Stimulated activated CD8-positive, alpha-beta memory T cell treated with anti-CD3 and anti-CD28 coated beads, Interleukin-15, amount 100 ng/mL, for 24 hours (primary cell): ENCODE results near the gene SLC39A5.
"Not testable (repeated sequence)": the region's sequence is repeated elsewhere in the genome, so short reads cannot be mapped to it uniquely, and the experiment has no call there.

Source experiments
- DNase-seq: peaks from one replicate; pipeline ENCODE4 v3.0.0-alpha.2; 2020; ENCODE audit warnings: low read depth

The SLC39A5 gene, protein sequence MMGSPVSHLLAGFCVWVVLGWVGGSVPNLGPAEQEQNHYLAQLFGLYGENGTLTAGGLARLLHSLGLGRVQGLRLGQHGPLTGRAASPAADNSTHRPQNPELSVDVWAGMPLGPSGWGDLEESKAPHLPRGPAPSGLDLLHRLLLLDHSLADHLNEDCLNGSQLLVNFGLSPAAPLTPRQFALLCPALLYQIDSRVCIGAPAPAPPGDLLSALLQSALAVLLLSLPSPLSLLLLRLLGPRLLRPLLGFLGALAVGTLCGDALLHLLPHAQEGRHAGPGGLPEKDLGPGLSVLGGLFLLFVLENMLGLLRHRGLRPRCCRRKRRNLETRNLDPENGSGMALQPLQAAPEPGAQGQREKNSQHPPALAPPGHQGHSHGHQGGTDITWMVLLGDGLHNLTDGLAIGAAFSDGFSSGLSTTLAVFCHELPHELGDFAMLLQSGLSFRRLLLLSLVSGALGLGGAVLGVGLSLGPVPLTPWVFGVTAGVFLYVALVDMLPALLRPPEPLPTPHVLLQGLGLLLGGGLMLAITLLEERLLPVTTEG

DNA sequence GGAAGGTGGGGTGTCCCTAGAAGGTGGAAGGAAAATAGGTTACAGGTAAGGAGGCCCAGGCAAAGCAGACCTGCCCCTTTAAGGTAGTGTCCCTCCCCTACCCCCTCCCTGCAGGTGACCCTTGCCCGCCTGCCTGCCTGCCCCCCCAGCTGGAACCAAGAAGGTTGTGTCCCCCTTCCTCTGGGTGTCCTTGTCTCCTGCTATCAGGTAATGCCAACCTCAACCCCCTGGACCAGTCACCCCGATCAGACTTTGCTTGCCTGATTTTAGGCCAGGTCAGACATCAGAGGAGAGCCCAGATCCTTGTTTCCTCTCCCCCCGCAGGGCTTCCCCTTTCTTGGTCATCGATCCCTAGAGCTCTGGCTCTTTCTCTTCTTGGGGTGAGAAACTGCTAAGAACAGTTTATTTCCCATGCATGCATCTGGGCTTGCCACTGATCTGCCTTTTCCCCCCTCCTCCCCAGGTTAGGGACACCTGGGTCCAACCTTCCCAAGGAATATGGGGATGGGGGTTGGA, at the start of gene SLC39A5:
Gene SLC39A5 (plus strand): TSS at position 136 of the 516 bp plus-strand sequence. CDS start 1,224 bp downstream, outside the sequence.
- no peak for DNase-seq

GRCh38 chr12:56186957-56187356, 42.9 kb upstream of the SLC39A5 start:
- no peak for DNase-seq

DNA sequence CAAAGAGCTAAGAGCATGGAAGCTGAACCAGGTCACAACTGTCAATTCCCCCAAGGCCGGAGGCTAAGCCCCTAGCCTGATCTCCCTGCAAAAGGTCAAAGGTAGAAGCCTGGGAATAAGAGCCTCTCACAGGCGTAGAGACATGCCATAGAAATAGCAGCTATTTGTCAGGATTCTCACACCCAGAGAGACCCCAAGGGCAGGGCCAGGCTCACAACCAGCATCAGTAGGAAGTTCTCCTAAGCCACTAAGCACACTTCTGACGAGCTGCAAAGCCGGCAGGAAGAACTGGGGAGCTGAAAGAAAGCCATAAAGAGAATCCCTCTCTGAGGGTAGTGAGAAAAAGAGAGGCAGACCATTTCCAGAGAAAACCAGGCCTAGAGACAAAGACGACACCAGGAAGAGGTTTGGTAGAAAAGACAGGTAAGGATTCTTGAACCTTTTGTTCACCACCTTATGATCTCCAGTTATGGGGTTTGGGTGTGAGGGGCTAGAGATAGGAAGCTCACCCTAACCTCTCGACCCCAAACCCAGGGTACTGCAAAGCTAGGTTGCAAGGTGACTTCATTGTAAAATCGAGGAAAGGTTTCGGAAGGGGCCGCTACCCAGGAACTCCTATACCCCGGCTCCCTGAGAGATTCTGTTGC, 41.6 kb upstream of the SLC39A5 start:
- DNase-seq = no peak

DNA sequence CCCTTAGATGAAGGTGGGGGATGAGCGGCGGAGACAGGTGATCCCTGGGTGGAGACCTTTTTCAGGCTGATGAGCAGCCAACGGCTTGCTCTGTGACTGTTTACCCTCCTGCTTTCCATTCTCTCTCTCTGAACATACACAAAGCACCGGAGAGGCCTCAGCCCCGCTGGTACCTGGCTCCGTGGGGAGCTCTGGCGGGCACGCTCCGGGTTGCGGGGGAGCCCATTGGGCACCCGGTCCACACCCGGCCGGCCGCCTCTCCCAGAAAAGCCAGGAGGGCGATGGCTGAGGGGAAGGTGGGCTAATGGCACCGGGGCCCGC, 41.1 kb upstream of the SLC39A5 start:
- no peak for DNase-seq

DNA sequence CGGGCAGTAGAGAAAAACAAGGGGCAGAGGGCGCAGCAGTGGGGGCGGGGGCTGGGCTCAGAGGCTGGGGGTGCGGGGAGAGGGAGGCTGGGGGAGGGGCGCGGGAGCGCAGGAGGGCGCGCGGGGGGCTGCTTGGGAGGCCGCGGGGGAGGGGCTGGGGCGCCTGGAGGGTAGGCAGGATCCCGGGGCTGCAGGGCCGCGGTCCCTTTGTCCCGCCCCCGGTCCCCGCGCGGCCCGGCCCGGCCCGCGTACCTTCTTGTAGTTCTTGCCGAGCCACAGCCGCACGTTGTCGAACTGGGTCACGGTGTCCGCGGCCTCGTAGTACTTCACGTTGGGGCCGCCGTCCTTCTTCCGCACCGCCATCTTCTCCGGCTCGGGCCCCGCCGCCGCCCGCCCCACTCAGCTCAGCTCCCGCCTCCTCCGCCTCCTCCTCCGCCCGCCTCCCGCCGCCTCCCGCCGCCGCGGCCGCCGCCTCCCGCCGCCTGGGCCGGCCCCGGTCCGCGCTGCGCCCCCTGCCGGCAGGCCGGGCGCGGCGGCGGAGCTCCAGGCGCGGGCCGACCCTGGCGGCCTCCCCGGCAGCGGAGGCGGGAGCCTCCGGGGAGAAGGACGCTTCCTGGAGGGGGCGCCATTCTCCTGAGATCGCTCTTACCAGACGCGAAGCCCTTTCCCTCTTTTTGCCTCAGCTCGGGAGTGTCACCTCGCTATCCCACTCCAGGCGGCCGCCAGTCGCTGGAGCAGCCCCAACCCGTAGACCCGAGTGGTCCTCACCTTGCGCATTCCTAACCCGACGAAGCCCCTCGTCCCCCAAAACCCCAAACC, 40.5 kb upstream of the SLC39A5 start, which contains the start of gene SMARCC2:
Gene SMARCC2 (minus strand): TSS at position 385 of the 819 bp plus-strand sequence. CDS start 22 bp downstream, at position 363.
- DNase-seq = peak; percentile 67

DNA sequence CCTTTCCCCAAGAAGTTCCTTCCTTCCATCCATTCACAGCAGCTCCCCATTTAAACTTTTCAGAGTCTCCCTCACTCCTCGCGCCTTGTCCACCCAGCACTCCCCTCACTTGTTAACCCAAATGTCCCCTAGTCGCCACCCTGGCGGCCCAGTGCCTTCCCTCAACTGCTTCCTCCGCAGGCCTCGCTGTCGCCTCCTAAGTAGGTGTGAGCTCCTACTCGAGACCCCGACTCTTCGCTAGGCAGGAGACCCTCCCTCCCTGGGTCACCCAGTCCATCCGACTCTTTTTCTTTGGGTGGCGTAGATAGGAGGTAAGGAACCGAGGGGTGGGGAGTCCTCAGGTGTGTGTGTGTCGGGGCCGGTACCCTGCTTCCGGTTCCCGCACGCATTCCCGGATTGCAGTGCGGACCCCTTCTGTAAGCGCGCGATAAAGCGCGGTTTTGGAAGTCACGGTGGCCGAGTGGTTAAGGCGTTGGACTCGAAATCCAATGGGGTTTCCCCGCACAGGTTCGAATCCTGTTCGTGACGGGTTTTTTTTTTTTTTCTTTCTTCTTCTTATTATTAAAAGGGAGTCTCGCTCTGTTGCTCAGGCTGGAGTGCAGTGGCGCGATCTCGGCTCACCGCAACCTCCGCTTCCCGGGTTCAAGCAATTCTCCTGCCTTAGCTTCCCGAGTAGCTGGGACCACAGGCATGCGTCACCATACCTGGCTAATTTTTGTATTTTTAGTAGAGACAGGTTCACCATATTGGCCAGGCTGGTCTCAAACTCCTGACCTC, 39.7 kb upstream of the SLC39A5 start:
- peak; percentile 94 for DNase-seq

- no peak for DNase-seq
These were observed 39.1 kb upstream of the SLC39A5 start for GRCh38 chr12:56190695-56191155.

- DNase-seq = no peak
These were observed 37.3 kb upstream of the SLC39A5 start for GRCh38 chr12:56192582-56192981.

DNA sequence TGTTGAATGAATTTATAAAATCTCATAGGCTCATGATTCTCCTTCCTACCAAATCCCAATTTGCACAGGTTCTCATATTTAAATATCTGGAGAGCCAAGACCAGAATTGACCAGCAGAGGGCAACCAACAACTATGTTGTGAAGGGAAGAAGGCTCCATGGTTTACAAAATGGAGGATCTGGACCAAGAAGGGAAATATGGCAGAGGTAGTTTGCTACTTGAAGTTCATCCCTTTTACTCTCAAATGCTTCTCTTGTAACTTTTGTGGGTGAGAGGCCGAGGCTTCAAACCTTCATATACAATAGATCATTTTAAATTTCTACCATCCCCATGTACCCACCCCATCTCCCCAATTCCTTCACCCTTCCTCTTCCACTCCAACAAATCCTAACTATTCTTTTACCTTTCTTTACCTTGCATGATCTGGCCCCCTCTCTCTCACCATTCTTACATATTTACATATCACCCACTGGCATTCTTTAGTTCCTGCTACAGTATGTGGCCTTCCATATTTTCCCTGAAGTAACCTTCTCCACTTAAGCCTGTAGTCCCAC, 36.7 kb upstream of the SLC39A5 start:
- DNase-seq = no peak

DNA sequence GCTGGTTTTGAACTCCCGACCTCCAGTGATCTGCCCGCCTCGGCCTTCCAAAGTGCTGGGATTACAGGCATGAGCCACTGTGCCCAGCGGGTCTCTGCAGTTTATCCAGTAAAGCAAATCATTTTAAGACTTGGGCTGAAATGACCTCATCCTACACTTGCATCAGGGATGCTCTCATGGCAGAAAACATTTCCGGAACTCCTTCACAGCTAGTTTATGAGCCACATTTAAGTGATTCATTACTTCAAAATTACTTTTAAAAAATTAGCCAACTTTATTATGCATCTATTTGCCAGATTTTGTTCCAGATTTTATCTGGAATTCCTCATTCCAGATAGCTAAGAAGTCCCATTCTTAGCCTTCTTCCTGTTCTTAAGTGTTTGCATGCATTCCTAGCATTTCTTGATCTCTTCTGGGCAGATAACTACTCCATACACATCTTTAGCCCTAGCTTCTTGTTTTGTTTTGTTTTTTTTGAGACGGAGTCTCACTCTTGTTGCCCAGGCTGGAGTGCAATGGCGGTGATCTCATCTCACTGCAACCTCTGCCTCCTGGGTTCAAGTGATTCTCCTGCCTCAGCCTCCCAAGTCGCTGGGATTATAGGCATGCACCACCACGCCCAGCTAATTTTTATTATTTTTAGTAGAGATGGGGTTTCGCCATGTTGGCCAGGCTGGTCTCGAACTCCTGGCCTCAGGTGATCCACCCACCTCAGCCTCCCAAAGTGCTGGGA, 32.9 kb upstream of the SLC39A5 start:
- DNase-seq = not testable (repeated sequence)

DNA sequence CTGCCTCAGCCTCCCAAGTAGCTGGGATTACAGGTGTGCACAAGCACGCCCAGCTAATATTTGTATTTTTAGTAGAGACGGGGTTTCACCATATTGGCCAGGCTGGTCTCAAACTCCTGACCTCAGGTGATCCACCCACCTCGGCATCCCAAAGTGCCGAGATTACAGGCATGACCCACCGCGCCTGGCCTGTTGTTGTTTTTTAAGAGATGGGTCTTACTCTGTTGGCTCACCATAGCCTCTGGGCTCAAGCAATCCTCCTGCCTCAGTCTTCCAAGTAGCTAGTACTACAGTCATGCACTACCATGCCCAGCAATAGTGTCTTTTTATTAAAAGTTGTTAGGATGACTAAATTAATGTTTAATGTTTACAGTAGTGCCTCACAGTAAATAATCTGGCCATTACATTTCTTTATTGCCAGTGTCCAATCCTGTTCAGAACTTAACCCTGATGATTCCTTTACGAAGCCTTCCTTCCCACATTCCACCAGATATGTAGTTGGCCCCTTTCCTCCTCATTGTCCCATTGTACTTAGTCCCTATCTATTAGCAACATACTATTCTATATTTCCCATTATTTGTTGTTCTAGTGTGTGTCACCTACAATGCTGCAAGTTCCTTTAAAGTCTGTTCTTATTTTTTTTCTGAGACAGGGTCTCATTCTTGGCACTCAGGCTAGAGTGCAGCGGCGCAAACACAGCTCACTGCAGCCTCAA, 31.8 kb upstream of the SLC39A5 start:
- DNase-seq = no peak

GRCh38 chr12:56198836-56199235, 31.0 kb upstream of the SLC39A5 start:
- DNase-seq = no peak

DNA sequence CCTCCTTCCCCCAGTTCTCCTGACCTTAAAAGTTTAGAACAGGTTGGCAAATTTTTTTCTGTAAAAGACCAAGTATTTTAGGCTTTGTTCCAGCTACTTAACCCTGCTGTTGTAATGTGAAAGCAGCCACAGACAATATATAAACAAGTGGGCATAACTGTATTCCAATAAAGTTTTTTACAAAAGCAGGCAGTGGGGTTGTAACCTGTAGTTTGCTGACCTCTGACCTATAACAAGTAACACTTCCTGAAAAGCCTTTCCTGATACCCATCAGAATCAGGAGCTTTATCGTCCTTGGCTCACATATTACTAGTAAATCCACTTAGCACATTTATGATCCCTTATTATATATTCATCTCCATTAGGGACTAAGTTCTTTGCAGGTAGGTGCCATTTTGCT, 27.5 kb upstream of the SLC39A5 start:
- no peak for DNase-seq

- no peak for DNase-seq
These were observed 27.0 kb upstream of the SLC39A5 start for GRCh38 chr12:56202838-56203237.

- DNase-seq = no peak
These were observed 25.6 kb upstream of the SLC39A5 start for GRCh38 chr12:56204275-56204674.

DNA sequence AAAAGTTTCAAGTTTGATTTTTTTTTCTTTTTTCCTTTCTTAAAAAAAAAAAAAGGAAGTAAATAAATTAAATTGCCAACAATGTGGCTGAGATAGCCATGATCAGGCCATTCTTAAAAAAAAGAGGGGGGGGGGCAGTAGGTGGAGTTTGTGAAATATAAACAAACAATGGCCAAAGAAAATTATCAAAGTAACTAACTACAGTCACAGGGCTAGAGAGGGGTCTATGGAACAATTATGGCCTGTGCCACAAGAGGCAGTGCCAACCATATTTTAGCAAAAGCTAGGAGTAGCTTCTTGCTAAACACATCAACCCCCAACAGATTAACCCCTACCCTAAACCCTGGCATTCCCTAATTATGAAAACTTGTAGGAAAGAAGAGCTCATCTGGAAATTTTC, 24.4 kb upstream of the SLC39A5 start:
- no peak for DNase-seq

DNA sequence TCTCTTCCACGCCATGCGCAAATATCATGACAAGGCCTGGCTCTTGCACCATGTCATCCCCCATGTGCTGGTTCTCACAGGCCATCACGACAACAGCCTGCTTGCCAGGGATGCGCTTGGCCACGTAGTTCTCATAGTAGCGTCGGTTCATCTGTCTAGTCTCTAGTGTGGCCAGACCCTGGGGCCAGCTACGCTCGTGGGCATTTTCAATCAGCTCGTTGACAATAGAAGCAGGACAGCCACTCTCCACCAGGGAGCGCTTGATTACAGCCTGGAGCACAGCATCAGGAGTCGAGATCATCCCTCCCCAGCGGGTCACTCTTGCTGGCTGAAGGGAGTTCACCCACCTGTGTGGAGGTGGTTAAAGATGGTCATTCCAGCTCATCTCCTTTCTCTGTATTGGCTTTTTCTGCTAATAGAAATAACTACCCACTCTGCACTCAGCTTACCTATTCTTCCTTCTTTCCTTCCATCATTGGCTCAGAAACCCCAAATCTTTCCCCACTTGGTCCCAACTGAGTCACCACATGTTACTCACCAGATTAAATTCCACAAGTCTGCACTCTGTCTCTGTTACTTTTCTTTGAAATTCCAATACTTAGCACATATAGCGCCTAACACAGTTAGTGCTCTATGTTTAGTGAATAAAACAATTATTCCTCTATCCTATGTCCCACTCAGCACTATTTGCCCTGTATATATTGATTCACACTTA, 23.2 kb upstream of the SLC39A5 start:
- DNase-seq = no peak

DNA sequence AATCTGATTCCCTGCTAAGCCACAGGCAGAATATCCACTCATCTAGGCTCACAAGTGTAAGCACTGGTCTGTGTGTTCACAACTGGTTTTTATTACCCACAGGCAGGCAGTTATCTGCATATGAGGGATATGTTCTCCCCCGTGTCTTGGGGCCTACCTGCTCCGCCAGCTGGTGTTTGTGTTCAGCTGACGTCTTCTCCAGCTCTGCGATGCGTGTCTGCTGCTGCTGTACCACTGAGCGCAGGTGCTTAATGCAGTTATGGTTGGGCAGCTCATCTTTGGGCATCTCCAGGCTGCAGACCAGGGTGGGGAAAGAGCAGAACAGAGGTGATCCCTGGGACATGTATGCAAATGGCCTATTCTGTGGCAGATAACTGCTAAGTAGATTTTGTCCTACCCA, 21.8 kb upstream of the SLC39A5 start:
- DNase-seq = no peak

- DNase-seq = no peak
These were observed 17.5 kb upstream of the SLC39A5 start for GRCh38 chr12:56212361-56212760.
